Measurements from ENCODE around the gene UBASH3A. TPM values are rescaled to one million over a fixed set of nuclear protein-coding genes. Genes with fewer than 3 reads are reported as not detected.

Gene UBASH3A
- polyA plus RNA-seq, 1 donor (not counting 4 experiments of a cell fraction or from before 2014, with no cell fraction given) = not detected

DNA sequence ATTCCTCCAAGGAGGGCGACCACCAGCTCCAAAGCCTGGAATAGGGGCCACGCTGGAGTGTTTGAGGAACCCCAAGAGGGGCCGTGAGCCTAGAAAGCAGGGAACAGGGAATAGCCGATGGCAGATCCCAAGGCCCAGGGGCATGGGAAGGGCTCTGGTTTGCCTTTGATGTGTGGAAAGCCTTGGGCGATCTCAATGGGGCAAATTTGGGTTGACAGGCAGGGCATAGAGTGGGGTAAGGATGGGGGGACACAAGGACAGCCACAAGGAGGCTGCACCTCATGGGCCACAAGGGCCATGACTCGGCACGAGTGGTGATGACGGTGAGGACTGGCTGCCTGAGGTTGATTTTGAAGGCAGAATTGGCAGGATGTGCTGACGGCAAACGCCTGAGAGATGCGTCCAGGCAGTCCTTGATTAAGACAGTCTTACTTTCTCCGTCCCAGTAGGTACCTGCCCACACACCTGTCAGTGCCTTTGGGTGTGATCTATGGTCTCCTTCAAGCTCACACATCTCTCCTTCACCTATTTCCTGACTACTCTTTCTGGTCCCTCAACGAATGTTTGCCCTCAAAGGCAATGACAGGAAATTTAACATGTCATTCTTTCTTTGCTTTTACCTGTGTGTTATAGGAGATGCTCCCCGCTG, 5.8 kb upstream of the UBASH3A start:
- no peak overlapping the region for H3K27ac ChIP-seq (ENCODE audit: control insufficient read depth, insufficient read depth, low read length)
- no peaks in the 10 kb centered on the region for H4K20me1 ChIP-seq (ENCODE audit: control insufficient read depth, extremely low read depth, insufficient read depth, low read length)
- H3K27me3 ChIP-seq (ENCODE audit: control insufficient read depth, extremely low read depth, insufficient read depth, low read length) = peaks cover 6% of the 10 kb centered on the region
- DNase-seq (ENCODE audit: low read depth, low spot score) = no peak
- no peak for FAIRE-seq
- H3K9ac ChIP-seq (ENCODE audit: control insufficient read depth, extremely low read depth, insufficient read depth, low read length) = no peak overlapping the region
- no peaks in the 10 kb centered on the region for H3K9me3 ChIP-seq (ENCODE audit: control insufficient read depth, low read depth, low read length)
- H3K4me2 ChIP-seq (ENCODE audit: control insufficient read depth, extremely low read depth, insufficient read depth, low read depth, low read length) = no peak overlapping the region
- no peak overlapping the region for H2AFZ ChIP-seq (ENCODE audit: control insufficient read depth, low read length)
- H3K9me1 ChIP-seq (ENCODE audit: control insufficient read depth, extremely low read depth, insufficient read depth, low read length) = no peaks in the 10 kb centered on the region
- H3K4me3 ChIP-seq (ENCODE audit: control insufficient read depth in 2 of 3, extremely low read depth in 1 of 3, insufficient read depth in 2 of 3, low read depth in 1 of 3, low read length in 3 of 3) = no peak overlapping the region
- dilution Hi-C loops (cut with MboI; ENCODE audit: extremely low pct_ligation_motif_present, low sequenced_read_pairs) = no loop called here
- H3K4me1 ChIP-seq (ENCODE audit: control insufficient read depth, extremely low read depth, insufficient read depth, low read length) = peaks cover 6% of the 10 kb centered on the region
- H3K79me2 ChIP-seq (ENCODE audit: control insufficient read depth, insufficient read depth, low read length) = no peaks in the 10 kb centered on the region
- no peaks in the 10 kb centered on the region for H3K36me3 ChIP-seq (ENCODE audit: control insufficient read depth in 2 of 2, extremely low read depth in 1 of 2, insufficient read depth in 2 of 2, low read length in 2 of 2)
- TF ChIP-seq, protein P1, sequence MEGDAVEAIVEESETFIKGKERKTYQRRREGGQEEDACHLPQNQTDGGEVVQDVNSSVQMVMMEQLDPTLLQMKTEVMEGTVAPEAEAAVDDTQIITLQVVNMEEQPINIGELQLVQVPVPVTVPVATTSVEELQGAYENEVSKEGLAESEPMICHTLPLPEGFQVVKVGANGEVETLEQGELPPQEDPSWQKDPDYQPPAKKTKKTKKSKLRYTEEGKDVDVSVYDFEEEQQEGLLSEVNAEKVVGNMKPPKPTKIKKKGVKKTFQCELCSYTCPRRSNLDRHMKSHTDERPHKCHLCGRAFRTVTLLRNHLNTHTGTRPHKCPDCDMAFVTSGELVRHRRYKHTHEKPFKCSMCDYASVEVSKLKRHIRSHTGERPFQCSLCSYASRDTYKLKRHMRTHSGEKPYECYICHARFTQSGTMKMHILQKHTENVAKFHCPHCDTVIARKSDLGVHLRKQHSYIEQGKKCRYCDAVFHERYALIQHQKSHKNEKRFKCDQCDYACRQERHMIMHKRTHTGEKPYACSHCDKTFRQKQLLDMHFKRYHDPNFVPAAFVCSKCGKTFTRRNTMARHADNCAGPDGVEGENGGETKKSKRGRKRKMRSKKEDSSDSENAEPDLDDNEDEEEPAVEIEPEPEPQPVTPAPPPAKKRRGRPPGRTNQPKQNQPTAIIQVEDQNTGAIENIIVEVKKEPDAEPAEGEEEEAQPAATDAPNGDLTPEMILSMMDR (optimal IDR thresholded peaks at IDR 0.05 in 1 of 3, IDR thresholded peaks at IDR 0.05 in 1 of 3, conservative IDR thresholded peaks at IDR 0.05 in 1 of 3; ENCODE audit: extremely low read depth in 1 of 3, insufficient read depth in 2 of 3, low read length in 3 of 3) = no peak
- TF ChIP-seq EZH2 (IDR thresholded peaks at IDR 0.05; ENCODE audit: low read length) = no peak

DNA sequence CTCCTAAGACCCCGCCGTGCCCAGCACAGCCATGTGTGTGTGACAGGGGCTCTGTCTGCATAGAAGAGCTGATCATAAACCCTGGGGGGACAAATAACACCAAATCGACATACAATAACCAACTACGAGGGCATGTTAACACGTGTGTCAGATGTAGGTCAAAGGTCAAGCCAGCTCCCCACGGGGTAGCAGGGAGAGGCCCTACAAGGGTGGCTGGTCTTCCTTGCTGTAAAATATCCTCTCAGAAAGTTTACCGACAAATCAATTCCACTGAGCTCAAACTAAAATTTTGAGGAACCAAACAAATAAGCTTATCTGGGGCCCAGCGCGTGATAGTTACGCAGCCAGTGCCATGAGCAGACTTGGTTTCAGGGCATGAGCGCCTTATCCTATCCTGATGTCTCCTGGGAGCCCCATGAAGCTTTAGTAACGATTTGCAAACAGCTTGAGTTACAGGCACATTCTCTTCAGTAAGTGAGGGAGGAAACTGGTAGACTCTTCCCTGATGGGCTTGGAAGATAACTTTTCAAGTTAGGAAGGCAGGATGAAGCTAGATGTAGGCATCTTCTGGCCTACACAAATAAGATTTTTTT, 5.2 kb upstream of the UBASH3A start:
- H3K27me3 ChIP-seq (ENCODE audit: control insufficient read depth, extremely low read depth, insufficient read depth, low read length) = peaks cover 6% of the 10 kb centered on the region
- TF ChIP-seq EZH2 (IDR thresholded peaks at IDR 0.05; ENCODE audit: low read length) = no peak
- TF ChIP-seq, protein P1 (optimal IDR thresholded peaks at IDR 0.05 in 1 of 3, IDR thresholded peaks at IDR 0.05 in 1 of 3, conservative IDR thresholded peaks at IDR 0.05 in 1 of 3; ENCODE audit: extremely low read depth in 1 of 3, insufficient read depth in 2 of 3, low read length in 3 of 3) = no peak
- no peak overlapping the region for H3K27ac ChIP-seq (ENCODE audit: control insufficient read depth, insufficient read depth, low read length)
- FAIRE-seq (no peak), DNase-seq (ENCODE audit: low read depth, low spot score) (no peak)
- no peaks in the 10 kb centered on the region for H3K36me3 ChIP-seq (ENCODE audit: control insufficient read depth in 2 of 2, extremely low read depth in 1 of 2, insufficient read depth in 2 of 2, low read length in 2 of 2)
- no peak overlapping the region for H3K9ac ChIP-seq (ENCODE audit: control insufficient read depth, extremely low read depth, insufficient read depth, low read length)
- no peaks in the 10 kb centered on the region for H3K9me3 ChIP-seq (ENCODE audit: control insufficient read depth, low read depth, low read length)
- H3K4me3 ChIP-seq (ENCODE audit: control insufficient read depth in 2 of 3, extremely low read depth in 1 of 3, insufficient read depth in 2 of 3, low read depth in 1 of 3, low read length in 3 of 3) = no peak overlapping the region
- no peaks in the 10 kb centered on the region for H3K9me1 ChIP-seq (ENCODE audit: control insufficient read depth, extremely low read depth, insufficient read depth, low read length)
- peaks cover 6% of the 10 kb centered on the region for H3K4me1 ChIP-seq (ENCODE audit: control insufficient read depth, extremely low read depth, insufficient read depth, low read length)
- dilution Hi-C loops (cut with MboI; ENCODE audit: extremely low pct_ligation_motif_present, low sequenced_read_pairs) = no loop called here
- no peak overlapping the region for H2AFZ ChIP-seq (ENCODE audit: control insufficient read depth, low read length)
- no peaks in the 10 kb centered on the region for H3K79me2 ChIP-seq (ENCODE audit: control insufficient read depth, insufficient read depth, low read length)
- H3K4me2 ChIP-seq (ENCODE audit: control insufficient read depth, extremely low read depth, insufficient read depth, low read depth, low read length) = no peak overlapping the region
- H4K20me1 ChIP-seq (ENCODE audit: control insufficient read depth, extremely low read depth, insufficient read depth, low read length) = no peaks in the 10 kb centered on the region
